ENCODE results near the gene LRMDA. TPM values are rescaled to one million over a fixed set of nuclear protein-coding genes. Genes with fewer than 3 reads are reported as not detected.

The LRMDA gene
- total RNA-seq, 1 experiment from 2014 or later: 20.3 TPM

DNA sequence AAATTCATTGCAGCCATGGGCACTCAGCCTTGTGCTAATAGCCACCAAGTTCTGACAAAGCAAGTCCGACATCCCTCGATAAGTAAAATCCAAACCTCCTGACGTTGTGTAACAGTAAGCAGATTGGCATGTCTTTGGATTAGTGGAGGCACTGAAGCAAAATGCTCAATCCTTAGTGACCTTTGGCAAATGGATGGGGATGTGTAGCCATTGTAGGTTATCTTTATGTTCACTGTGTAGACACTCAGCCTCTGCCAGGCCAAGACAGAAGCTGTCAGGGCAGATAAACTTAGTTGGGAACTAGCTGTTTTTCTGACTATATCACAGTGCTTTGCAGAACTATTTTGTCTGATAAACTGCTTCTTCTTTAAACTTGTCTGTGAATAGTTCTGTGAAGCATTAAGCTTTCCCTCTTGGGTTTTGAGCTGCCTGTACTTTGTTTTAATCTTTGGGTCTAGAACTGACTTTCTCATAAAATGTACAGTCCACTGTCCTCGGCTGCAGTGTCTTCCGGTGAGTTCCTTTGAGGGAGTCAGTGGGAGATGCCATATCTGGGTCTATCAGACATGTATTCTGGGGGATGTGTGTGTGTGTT is 220.8 kb downstream of the LRMDA start:
- in situ Hi-C loops (cut with HindIII; ENCODE audit: low pct_unique_long_range_greater_than_20kb, low sequenced_read_pairs): no loop called here

DNA sequence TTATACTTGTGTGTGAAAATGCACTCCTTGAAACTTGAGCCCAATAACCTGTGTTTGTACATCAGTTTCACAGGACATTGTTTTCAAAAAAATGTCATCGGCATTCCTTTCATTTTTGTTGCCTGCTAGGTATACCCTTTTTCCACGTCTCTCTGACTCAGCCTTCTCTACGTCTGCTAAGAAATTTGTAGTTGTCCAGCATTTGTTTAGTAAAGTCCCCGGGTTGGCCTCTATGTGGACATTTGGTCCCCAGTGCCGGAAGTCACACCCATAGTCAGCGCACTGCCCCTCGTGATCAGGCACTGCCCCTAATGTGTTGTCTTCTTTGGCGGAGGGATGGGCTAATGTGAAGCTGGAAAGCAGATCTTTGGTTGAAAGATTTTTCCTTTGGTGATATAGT is 222.3 kb downstream of the LRMDA start:
- no peak for DNase-seq (ENCODE audit: low read depth)
- in situ Hi-C loops (cut with HindIII; ENCODE audit: low pct_unique_long_range_greater_than_20kb, low sequenced_read_pairs): no loop called here

More for the DNA sequence above, 220.8 kb downstream of the LRMDA start:
- DNase-seq (ENCODE audit: low read depth): no peak

DNA sequence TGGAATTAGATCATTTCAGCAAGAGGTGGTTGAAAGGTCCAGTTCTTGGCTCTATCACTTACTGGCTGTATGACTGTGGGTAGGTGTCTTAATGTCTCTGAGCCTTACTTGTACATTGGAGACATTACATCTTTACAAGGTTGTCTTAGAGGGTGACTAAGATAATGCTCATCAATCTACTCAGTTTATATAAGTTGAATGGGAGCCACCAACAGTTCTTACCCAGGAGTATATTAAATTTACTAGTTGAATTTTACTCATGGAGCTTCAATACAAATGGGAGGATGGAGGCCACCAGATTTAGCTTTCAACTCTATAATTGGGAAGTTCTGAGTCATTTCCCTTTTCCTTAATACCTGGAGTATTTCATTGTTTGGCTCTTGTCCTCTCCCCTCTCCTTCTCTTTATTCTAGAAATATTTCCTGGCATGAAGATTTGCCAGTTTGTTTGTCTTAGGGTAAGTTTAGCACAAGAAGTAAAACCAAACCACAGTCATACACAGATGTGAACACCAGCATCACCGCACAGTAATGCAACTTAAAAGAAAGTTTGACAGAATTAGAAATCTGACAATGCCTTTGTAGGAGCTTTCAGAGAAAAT is 222.8 kb downstream of the LRMDA start:
- in situ Hi-C loops (cut with HindIII; ENCODE audit: low pct_unique_long_range_greater_than_20kb, low sequenced_read_pairs): no loop called here
- DNase-seq (ENCODE audit: low read depth): no peak

DNA sequence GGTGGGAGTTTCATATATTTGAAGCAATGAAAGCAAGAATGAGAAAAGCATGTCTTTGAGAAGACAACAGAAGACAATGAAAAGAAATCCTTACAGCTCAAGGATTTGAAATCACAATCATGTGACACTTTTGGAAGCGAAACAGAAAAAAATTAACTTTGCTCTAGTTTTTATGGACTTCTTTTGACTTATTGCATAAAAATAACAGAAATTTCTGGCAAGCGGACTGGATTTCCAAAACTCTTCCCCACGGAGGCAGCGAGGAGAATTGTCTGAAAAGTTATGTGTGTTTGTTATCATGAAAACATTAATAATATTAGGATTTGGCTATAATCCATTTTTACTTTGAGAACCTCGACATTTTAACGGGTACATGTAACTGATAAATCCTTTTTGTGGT is 223.3 kb downstream of the LRMDA start:
- no peak for DNase-seq (ENCODE audit: low read depth)
- in situ Hi-C loops (cut with HindIII; ENCODE audit: low pct_unique_long_range_greater_than_20kb, low sequenced_read_pairs): no loop called here

DNA sequence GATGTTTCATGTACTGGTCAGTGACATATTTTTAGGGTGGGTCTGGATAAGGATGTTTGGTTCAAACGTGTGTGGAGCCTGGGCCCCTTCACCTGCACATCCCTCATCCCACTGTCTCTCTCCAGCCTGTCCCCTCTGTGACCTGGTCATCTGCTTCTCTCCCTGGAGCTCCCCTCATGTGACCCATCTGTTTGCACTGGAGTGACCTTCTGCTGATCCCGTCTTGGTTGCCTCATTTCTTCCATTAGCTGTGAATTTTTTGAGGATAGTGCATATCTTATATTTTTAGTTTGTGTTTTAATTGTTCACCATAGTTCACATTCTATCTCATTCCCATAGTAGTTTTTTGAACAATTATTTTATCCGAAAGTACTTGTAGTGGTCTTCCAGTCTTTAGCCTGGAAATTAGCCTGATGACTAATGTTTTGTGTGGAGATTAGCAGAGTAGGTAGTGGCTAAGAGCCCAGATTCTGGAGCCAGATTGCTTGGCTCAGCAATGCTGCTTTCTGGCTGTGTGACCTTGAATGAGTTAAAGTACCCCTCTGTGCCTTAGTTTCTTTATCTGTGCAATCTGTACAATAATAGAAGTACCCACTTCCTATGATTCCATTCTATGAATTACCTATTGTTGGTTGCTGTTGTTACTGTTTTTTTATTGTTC is 224.5 kb downstream of the LRMDA start:
- in situ Hi-C loops (cut with HindIII; ENCODE audit: low pct_unique_long_range_greater_than_20kb, low sequenced_read_pairs): no loop called here
- no peak for DNase-seq (ENCODE audit: low read depth)

DNA sequence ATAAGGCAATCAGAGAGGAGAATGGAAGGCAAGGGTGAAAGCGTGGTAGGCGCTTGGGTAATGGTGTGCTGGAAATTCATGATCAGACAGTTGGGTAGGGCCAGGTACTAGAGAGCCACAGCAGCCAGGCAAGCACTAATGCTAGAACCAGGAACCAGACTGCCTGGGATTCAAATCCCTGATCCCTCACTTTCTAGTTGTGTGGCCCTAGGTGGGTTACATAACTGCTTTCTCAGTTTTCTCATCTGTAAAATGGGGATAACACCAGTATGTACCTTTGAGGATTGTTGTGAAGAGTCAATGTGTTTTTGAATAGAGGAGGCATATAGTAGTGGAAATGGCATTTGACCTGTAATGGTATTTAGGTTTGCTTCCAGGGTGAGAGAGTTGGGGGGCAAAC is 225.9 kb downstream of the LRMDA start:
- no peak for DNase-seq (ENCODE audit: low read depth)
- in situ Hi-C loops (cut with HindIII; ENCODE audit: low pct_unique_long_range_greater_than_20kb, low sequenced_read_pairs): no loop called here

DNA sequence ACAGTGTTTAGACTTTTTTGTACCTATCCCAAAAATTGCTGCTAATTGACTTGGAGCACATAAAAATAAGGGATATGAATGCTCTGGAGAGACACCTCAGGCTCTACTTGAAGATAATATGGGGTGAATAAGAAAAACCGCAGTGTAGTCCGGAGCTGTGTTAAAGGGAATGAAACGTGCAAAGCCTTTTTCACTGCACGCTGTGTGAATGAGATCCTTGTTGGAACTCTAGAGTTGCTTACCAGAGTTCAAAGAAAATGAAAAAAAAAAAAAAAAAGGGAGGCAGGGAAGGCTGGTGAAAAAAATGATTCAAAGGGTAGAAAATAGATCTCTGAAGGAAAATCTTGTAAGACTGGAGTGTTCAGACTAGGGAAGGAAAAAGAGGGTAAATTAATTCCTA is 226.6 kb downstream of the LRMDA start:
- in situ Hi-C loops (cut with HindIII; ENCODE audit: low pct_unique_long_range_greater_than_20kb, low sequenced_read_pairs): no loop called here
- DNase-seq (ENCODE audit: low read depth): no peak

DNA sequence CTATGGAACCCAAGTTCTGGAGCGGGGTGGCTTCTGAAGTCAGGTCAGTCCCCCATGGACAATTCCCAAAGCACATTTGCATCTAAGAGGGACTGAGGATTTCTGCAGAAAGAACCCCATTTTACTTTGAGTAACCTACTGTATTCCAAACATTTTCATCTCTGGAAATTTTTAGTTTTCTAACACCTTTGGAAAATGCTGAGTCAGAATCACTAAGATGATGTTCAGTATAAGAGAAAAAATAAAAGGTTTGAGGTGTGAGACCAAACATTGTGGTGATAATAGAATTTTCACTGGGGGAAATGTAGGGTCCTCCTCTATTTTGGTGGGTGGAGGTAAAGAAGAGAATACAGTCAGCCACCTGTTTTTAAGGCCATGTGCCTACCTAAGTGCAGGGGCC is 227.1 kb downstream of the LRMDA start:
- DNase-seq (ENCODE audit: low read depth): no peak
- in situ Hi-C loops (cut with HindIII; ENCODE audit: low pct_unique_long_range_greater_than_20kb, low sequenced_read_pairs): no loop called here

DNA sequence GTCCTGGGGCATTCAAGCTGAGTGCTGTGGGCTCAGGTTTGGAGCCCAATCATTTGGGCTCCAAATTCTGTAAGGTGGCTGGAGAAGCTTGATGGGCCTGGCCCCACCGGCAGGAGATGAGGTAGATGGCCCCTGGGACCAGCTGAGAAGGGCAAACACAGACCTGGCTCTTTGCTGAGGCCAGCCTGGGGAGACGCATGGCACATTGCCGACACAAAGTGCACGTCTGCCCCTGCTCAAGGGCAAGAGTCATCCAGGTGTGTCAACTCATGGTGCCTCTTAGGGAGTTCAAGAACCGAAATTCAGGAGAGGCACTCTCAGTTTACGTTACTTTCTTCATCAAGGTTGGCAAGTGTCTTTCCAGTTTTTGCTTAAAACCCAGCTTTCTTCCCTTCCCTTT is 227.5 kb downstream of the LRMDA start:
- in situ Hi-C loops (cut with HindIII; ENCODE audit: low pct_unique_long_range_greater_than_20kb, low sequenced_read_pairs): no loop called here

DNA sequence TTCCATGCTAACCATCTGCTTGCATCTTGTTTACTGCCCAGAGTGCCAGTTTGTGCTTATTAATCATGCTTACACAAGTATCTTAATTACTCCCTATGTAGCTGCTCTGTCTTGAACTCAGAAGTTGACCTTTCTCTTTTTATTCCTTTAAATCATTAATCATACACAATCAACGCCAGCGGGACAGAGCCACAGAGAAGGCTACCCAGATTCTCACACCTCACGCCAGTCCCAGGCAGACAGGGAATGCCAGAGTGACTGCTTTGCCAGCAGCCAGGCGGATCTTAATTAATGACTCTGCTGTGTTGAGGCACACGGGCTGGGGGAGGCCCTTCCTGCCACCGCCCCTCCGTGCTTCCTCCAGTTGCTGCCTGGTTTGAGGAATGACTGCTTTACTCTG is 229.4 kb downstream of the LRMDA start:
- no peak for DNase-seq (ENCODE audit: low read depth)
- in situ Hi-C loops (cut with HindIII; ENCODE audit: low pct_unique_long_range_greater_than_20kb, low sequenced_read_pairs): no loop called here

More for the DNA sequence above, 227.5 kb downstream of the LRMDA start:
- DNase-seq (ENCODE audit: low read depth): no peak

DNA sequence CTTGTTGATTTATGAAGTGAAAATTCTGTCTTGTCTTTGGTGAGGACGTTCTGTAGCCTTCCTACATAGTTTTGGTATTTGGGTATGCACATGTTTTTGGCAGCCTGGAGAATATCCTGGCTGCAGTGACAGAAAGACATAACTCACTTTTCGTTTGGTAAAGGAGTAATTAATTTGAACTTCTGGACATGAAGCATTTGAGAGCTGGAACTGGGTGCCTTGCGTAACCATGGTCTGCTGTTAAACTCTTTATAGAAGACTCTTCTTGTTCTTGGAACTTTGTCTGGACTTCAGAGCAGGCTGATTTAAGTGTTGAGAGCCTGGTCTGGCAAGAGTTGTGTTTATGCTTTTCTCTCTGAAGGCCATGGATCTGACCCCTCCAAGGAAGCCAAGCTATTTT is 231.3 kb downstream of the LRMDA start:
- in situ Hi-C loops (cut with HindIII; ENCODE audit: low pct_unique_long_range_greater_than_20kb, low sequenced_read_pairs): no loop called here
- no peak for DNase-seq (ENCODE audit: low read depth)

DNA sequence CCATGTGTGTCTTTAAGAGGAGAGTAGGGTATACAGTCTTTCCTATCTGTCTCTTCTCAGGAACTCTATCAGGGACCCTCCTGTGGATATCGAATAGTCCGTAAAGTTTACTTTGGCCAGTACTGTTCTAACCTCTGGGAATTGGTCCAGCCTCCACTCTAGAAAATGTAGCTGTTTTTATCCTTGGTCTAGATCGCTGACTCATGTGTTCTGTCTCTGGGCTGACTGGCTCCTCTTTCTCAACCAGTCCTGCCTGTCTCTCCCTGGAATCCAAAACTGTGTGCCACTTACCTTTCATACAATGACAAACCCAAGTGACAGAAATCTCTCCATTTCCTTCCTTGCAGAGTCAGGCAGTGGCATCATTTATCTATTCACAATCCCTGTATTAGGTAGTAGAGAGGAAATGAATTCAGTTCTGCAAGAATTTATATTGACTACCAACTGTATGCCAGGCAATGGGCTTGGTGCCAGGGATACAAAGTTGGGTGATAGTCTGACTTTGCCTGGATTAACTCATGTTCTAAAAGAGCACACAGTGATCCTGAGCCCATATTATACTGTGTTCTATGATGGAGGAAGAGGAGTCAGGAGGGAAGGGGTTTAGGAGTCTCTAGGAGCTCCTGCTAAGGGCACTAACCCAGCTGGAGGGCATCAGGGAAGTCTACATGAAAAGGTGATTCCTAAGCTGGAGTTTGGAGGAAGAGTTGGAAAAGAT is 232.7 kb downstream of the LRMDA start:
- in situ Hi-C loops (cut with HindIII; ENCODE audit: low pct_unique_long_range_greater_than_20kb, low sequenced_read_pairs): no loop called here
- no peak for DNase-seq (ENCODE audit: low read depth)

DNA sequence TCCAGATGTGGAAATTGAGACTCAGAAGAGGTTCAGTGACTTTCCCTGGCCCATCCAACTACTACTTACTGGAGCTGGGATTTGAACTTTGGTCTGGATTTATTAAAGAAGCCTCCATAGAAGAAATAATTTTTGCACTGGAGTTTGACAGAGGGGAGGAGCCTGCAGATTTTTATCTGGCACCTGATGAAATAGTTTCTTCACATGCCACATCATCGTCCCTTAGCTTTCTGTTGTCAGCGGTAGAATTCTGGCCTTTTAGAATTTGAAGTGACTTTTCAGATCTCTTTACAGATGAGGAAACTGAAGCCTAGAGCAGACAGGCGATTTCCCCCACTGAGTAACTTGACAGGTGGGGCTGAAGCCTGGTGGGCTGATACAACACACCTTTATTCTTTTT is 233.5 kb downstream of the LRMDA start:
- no peak for DNase-seq (ENCODE audit: low read depth)
- in situ Hi-C loops (cut with HindIII; ENCODE audit: low pct_unique_long_range_greater_than_20kb, low sequenced_read_pairs): no loop called here

DNA sequence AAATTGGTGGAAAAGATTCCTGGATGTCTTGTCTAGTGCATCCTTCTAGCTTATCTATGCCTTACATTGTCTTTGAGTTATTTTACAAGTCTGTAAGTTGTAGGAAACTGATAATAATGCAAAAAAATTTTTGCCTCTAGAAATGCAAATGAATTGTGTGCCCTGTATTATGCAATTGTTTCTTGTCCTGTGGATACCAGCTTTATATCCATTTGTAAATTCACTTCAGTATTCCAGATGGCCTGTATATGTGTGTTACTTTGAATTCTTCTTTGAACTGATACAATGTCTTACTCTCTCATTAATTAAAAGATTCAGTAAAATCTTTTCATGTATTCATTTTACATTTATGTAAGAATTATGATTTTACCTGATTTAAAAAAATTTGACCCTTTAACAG is 234.3 kb downstream of the LRMDA start:
- no peak for DNase-seq (ENCODE audit: low read depth)
- in situ Hi-C loops (cut with HindIII; ENCODE audit: low pct_unique_long_range_greater_than_20kb, low sequenced_read_pairs): no loop called here

DNA sequence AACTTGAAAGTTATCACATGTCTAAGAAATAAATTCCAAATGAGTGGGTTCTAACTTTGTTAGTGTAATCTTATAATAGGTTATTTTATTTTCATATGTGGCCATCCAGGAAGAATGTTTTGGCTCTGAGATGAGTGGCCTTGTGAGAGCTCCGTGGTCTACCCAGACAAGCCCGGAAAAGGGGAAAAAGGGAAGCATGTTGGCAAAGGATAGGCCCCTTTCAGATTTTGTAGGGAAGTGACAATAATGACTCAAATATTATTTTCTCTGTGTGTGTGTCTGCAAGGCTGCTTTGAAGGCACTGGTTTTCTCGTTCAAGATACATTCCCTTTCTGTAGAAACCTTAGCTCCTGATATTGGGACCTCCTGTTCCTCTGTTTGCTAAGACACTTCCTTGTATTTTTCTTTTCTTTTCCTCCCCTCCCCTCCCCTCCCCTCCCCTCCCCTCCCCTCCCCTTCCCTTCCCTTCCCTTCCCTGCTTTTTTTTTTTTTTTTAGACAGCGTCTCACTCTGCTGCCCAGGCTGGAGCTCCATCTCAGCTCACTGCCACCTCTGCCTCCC is 240.8 kb downstream of the LRMDA start:
- in situ Hi-C loops (cut with HindIII; ENCODE audit: low pct_unique_long_range_greater_than_20kb, low sequenced_read_pairs): no loop called here
- DNase-seq (ENCODE audit: low read depth): no peak

DNA sequence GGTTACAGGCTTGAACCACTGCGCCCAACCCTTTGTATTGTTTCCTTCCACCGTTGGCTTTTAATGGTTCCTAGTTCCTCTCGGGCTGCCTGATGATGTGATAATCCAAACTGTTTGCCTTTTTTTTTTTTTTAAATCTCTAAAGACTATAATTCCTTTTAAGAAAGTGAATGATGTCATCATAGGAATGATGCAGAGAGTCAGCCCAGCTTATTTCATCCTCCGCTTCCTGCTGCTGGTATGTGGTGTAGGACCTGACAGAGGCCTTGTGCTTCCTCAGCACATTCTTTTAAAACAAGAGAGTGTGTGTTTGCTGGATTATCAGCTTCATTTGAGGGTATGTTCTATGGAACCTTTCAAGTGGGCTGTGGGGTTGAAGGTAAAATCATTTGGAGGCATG is 241.4 kb downstream of the LRMDA start:
- DNase-seq (ENCODE audit: low read depth): no peak
- in situ Hi-C loops (cut with HindIII; ENCODE audit: low pct_unique_long_range_greater_than_20kb, low sequenced_read_pairs): no loop called here

DNA sequence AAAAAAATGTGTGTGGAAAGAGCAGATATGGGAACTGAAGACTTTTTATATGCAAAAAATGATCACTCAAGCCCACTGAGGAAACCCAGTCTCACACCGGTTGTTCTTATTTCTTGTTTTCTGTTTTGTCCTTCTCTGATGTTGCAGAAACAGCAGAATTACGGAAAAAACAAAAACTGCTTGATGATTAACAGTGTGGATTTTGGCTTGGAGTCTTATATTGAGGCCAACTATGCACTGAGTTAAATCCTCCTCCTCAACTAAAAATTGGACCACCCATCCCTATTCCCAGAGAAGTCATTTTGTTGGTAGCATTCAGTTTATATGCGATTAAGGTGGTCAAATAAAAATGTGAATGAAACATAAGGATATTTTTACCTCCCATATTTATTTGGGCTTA is 246.1 kb downstream of the LRMDA start:
- no peak for DNase-seq (ENCODE audit: low read depth)
- in situ Hi-C loops (cut with HindIII; ENCODE audit: low pct_unique_long_range_greater_than_20kb, low sequenced_read_pairs): no loop called here

DNA sequence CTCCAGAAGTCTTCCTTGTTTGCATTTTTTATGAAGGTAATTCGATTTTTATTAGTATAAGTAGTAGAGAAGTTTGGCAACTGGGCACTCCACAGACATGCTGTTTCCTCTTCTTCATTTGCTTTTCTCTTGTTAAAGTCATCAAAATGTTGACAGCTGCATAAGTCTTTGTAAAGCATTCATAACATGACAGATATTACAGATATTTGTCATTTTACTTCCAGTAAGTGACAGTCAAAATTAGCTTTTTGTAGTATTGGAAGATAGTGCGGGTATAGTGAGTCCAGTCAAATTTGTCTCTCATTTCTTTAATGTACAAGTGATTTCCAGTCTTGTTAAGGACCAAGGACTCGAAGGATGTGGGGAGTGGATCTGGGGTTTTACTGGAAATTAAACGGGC is 247.1 kb downstream of the LRMDA start:
- no peak for DNase-seq (ENCODE audit: low read depth)
- in situ Hi-C loops (cut with HindIII; ENCODE audit: low pct_unique_long_range_greater_than_20kb, low sequenced_read_pairs): no loop called here

DNA sequence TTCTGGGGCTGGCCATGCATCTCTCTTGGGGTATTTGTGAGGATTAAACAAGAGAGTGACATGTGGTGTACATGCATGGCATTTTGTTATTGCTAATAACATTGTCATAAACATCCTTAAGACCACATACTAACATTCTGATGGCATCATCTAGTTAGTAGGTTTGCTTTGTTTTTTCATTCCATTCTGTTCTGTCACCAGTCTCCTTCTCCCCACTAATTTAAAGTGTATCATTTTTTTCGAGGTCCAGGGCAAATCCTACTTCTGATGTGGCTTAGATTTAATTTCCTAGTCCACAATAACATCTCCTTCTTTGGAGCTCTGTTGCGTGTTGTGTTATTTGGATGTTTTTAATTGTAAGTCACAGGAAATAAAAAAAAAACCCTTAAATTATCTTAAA is 248.1 kb downstream of the LRMDA start:
- no peak for DNase-seq (ENCODE audit: low read depth)
- in situ Hi-C loops (cut with HindIII; ENCODE audit: low pct_unique_long_range_greater_than_20kb, low sequenced_read_pairs): no loop called here
